PC-3 (cell line): ENCODE measurements around the gene SVIL. TPM values are rescaled to one million over a fixed set of nuclear protein-coding genes. Genes with fewer than 3 reads are reported as not detected.
A peak's percentile ranks its signal among the peaks of the same experiment; 100 is the strongest.
"Not testable (repeated sequence)": the region's sequence is repeated elsewhere in the genome, so short reads cannot be mapped to it uniquely, and the experiment has no call there.

Source experiments
- ATAC-seq: fragments of 200-7000 bp; cut with Tn5 transposase; 2 replicates; pipeline ENCODE4 v1.9.1; 2020; ENCODE audit warnings: mild to moderate bottlenecking, moderate library complexity
- BruUV-seq: library from RNA; stranded (reverse); fragments of 400-500 nt; replicated peaks from 2 replicates; lab custom pipeline; 2021; lab: Mats Ljungman, UMichigan
- CTCF ChIA-PET: fragments of 300-600 bp; sonication (Branson Sonifier 250); formaldehyde crosslinking; loops from one replicate; lab custom pipeline; 2022; ENCODE audit warnings: antibody characterized with exemption; lab: Charles Lee
- POLR2A ChIA-PET: fragments of 300-600 bp; sonication (Branson Sonifier 250); formaldehyde crosslinking; loops from one replicate; lab custom pipeline; 2022; ENCODE audit warnings: antibody characterized with exemption; ENCODE audit not compliant: unreplicated experiment; lab: Charles Lee
- DNase-seq: peaks from one replicate; pipeline ENCODE4 v3.0.0-alpha.2; 2015
- H2AFZ ChIP-seq: fragments of 300-600 bp; sonication (generic); 2 replicates; pipeline ENCODE4 v1.6.0; 2016; ENCODE audit warnings: antibody characterized with exemption, low read length
- H3F3A ChIP-seq: fragments of 300-600 bp; sonication (generic); one replicate; pipeline ENCODE4 v1.6.0; 2017; ENCODE audit warnings: antibody characterized with exemption, low read length, control low read depth, mild to moderate bottlenecking; ENCODE audit not compliant: unreplicated experiment
- H3K27ac ChIP-seq: fragments of 300-600 bp; sonication (generic); 2 replicates; pipeline ENCODE4 v1.5.1; 2016; ENCODE audit warnings: mild to moderate bottlenecking, low read length
- H3K27me3 ChIP-seq: fragments of 300-600 bp; sonication (generic); 2 replicates; pipeline ENCODE4 v1.6.1; 2016; ENCODE audit warnings: low read length, mixed read lengths
- H3K36me3 ChIP-seq: fragments of 300-600 bp; sonication (generic); 2 replicates; pipeline ENCODE4 v1.6.1; 2016; ENCODE audit warnings: low read depth, mixed run types, low read length, mixed read lengths
- H3K4me1 ChIP-seq: fragments of 300-600 bp; sonication (generic); 2 replicates; pipeline ENCODE4 v1.5.1; 2016; ENCODE audit warnings: low read length; ENCODE audit not compliant: insufficient read depth
- H3K4me2 ChIP-seq: fragments of 300-600 bp; sonication (generic); 2 replicates; pipeline ENCODE4 v1.6.0; 2016; ENCODE audit warnings: low read length
- H3K4me3 ChIP-seq: fragments of 300-600 bp; sonication (generic); 2 replicates; pipeline ENCODE4 v1.5.1; 2016; ENCODE audit warnings: mild to moderate bottlenecking, low read length, mixed read lengths
- H3K79me2 ChIP-seq: fragments of 300-600 bp; sonication (generic); 2 replicates; pipeline ENCODE4 v1.6.1; 2017; ENCODE audit warnings: low read length, mixed read lengths
- H3K9ac ChIP-seq: fragments of 300-600 bp; sonication (generic); 2 replicates; pipeline ENCODE4 v1.6.0; 2016; ENCODE audit warnings: mild to moderate bottlenecking, low read length
- H3K9me2 ChIP-seq: fragments of 300-600 bp; sonication (generic); replicated peaks from 2 replicates; pipeline ENCODE4 v1.6.1; 2016; ENCODE audit warnings: mixed run types, low read length, mixed read lengths
- H3K9me3 ChIP-seq: fragments of 300-600 bp; sonication (generic); 2 replicates; pipeline ENCODE4 v1.6.1; 2016; ENCODE audit warnings: low read length, mixed read lengths
- H4K20me1 ChIP-seq: fragments of 300-600 bp; sonication (generic); 2 replicates; pipeline ENCODE4 v1.6.1; 2016; ENCODE audit warnings: low read length, mixed read lengths
- CTCF ChIP-seq: fragments of 300-600 bp; sonication (generic); conservative IDR thresholded peaks from 2 replicates; pipeline ENCODE4 v1.5.1; 2017; ENCODE audit warnings: antibody characterized with exemption, low read depth, mild to moderate bottlenecking, low read length
- EZH2 ChIP-seq: fragments of 300-600 bp; sonication (generic); IDR thresholded peaks from one replicate; pipeline ENCODE4 v1.6.1; 2017; ENCODE audit warnings: antibody characterized with exemption, mild to moderate bottlenecking, low read length; ENCODE audit not compliant: unreplicated experiment
- EZH2phosphoT487 ChIP-seq: fragments of 300-600 bp; sonication (generic); IDR thresholded peaks from 2 replicates; pipeline ENCODE4 v1.6.1; 2018; ENCODE audit warnings: mild to moderate bottlenecking, antibody characterized with exemption, low read length, borderline replicate concordance
- intact Hi-C: fragments of 100-400 bp; cut with micrococcal nuclease; formaldehyde crosslinking; loops from 2 replicates; pipeline ENCODE4 v1.9.0; 2023
- total RNA-seq: library from RNA; depleted of rRNA; stranded (reverse); fragments of >200 nt; gene quantifications from 2 replicates; pipeline ENCODE4 v1.2.3, GENCODE V29; 2014

The SVIL gene
- total RNA-seq, 1 experiment from 2014 or later, result 19.2 TPM

- H3K27ac ChIP-seq, result no peak overlapping the region
- ChIA-PET CTCF (no interaction called here), POLR2A (no interaction called here)
- BruUV-seq, result no TSS peak
- intact Hi-C loops, result loop anchor here (10.0 kb wide), 2 partner anchors 95 to 315 kb away; partner anchors contain the start of gene SVIL
- no peak overlapping the region for H3K4me2 ChIP-seq
- TF ChIP-seq EZH2phosphoT487 (no peak), EZH2 (no peak), CTCF (no peak)
- H3K27me3 ChIP-seq, result no peaks in the 10 kb centered on the region
- H3K4me1 ChIP-seq, result peaks cover 34% of the 10 kb centered on the region
- no peak overlapping the region for H3K4me3 ChIP-seq
- DNase-seq (no peak), ATAC-seq (no peak)
- H3F3A ChIP-seq, result peaks cover 3% of the 10 kb centered on the region
- H2AFZ ChIP-seq, result no peak overlapping the region
- H4K20me1 ChIP-seq, result no peaks in the 10 kb centered on the region
- no peaks in the 10 kb centered on the region for H3K9me2 ChIP-seq
- no peaks in the 10 kb centered on the region for H3K79me2 ChIP-seq
- no peaks in the 10 kb centered on the region for H3K9me3 ChIP-seq
- H3K9ac ChIP-seq, result no peak overlapping the region
- no peaks in the 10 kb centered on the region for H3K36me3 ChIP-seq
Observed at GRCh38 chr10:29539412-29539811, 95.4 kb downstream of the SVIL start.

GRCh38 chr10:29537799-29538198 lies 97.0 kb downstream of the SVIL start:
- Histone ChIP-seq H2AFZ (no peak overlapping the region), H3K79me2 (0 out of 2 replicates have a peak, but pooled peaks cover 6% of the 10 kb centered on the region), H3K4me1 (peaks cover 43% of the 10 kb centered on the region), H3K9me3 (no peaks in the 10 kb centered on the region), H3K9ac (no peak overlapping the region), H3K27me3 (no peaks in the 10 kb centered on the region), H3K36me3 (no peaks in the 10 kb centered on the region), H4K20me1 (no peaks in the 10 kb centered on the region), H3F3A (peaks cover 3% of the 10 kb centered on the region), H3K27ac (peak overlapping the region; percentile 35; the same call in 1 of the 2 replicates), H3K4me3 (no peak overlapping the region), H3K4me2 (0 out of 2 replicates have a peak overlapping the region, but pooled peaks have one; percentile 12), H3K9me2 (no peaks in the 10 kb centered on the region)
- CTCF ChIA-PET, result no interaction called here
- TF ChIP-seq EZH2phosphoT487 (no peak), CTCF (no peak), EZH2 (no peak)
- ATAC-seq (no peak), DNase-seq (no peak)
- BruUV-seq, result no TSS peak
- intact Hi-C loops, result loop anchor here (10.0 kb wide), 2 partner anchors 97 to 317 kb away; partner anchors contain the start of gene SVIL
- POLR2A ChIA-PET, result no interaction called here

GRCh38 chr10:29536691-29537090 lies 98.1 kb downstream of the SVIL start:
- H3K27ac ChIP-seq, result peak overlapping the region; percentile 96
- H3K36me3 ChIP-seq, H4K20me1 ChIP-seq, H3K27me3 ChIP-seq, H3K9me2 ChIP-seq, POLR2A ChIA-PET, DNase-seq, H3K79me2 ChIP-seq, H2AFZ ChIP-seq, ATAC-seq, H3F3A ChIP-seq, H3K4me3 ChIP-seq, H3K9me3 ChIP-seq, BruUV-seq: not testable (repeated sequence)
- CTCF ChIA-PET, result interaction anchor here (0.6 kb wide), 1 partner anchor 1246 kb away, joined by 3 read pairs; no protein-coding TSS in a partner anchor
- peak overlapping the region; percentile 74 for H3K9ac ChIP-seq
- H3K4me2 ChIP-seq, result peak overlapping the region; percentile 67; the same call in 1 of the 2 replicates
- intact Hi-C loops, result loop anchor here (10.0 kb wide), 2 partner anchors 98 to 318 kb away; partner anchors contain the start of gene SVIL
- H3K4me1 ChIP-seq, result peaks cover 43% of the 10 kb centered on the region
